ENCODE measurements around the gene ABCC8. TPM values are rescaled to one million over a fixed set of nuclear protein-coding genes. Genes with fewer than 3 reads are reported as not detected.

Gene ABCC8
- total RNA-seq, 1 experiment from 2014 or later, result 7.3 TPM

DNA sequence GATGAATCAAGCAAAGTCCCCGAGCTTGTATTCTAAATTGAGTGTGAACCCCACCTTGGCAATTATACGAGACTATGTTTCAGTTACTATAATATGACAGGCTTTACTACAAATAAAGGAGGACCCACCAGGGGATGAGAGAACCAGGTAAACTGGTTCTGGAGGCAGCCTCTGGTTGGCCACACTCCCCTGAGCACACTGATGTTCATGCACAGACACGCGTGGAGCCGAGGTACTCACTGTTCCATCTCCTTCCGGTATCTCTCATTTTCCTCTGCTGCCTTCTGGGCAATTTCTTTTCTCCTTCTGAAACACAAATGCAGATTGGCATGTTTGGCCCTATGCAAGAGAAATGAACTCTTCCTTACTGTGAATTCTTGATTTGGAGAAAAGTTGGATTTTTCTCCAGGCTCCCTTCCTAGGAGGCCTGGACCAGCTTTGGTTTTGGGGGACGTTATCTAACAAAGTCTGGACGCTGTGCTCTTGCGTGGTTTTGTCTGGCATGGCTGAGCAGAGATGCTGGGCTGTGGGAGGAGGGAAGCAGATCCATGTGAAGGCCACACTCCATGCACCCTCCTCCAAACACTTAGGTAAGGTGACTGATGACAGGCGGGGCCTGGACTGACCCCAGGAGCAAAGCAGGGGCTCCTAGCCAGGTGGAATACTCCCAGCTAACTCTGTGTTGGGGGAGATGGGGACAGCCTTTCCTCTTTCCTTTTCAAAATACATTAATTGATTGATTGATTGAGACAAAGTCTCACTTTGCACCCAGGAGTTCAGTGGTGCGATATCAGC is 44.7 kb upstream of the ABCC8 start (continued):
- TF ChIP-seq ARID4B (CRISPR knock-in tag; IDR thresholded peaks at IDR 0.05; ENCODE audit: borderline replicate concordance) (no peak), ERG (CRISPR knock-in tag; IDR thresholded peaks at IDR 0.05) (no peak), NFE2L1 (CRISPR knock-in tag; IDR thresholded peaks at IDR 0.05) (no peak), ZNF232 (CRISPR knock-in tag; IDR thresholded peaks at IDR 0.05) (no peak), NR2C2 (CRISPR knock-in tag; IDR thresholded peaks at IDR 0.05) (no peak), NR1H2 (CRISPR knock-in tag; IDR thresholded peaks at IDR 0.05) (no peak), NR3C1 (CRISPR knock-in tag; conservative IDR thresholded peaks at IDR 0.05; ENCODE audit: low read depth) (no peak), RELA (CRISPR knock-in tag; IDR thresholded peaks at IDR 0.05; ENCODE audit: borderline replicate concordance) (no peak), PRRX2 (CRISPR knock-in tag; IDR thresholded peaks at IDR 0.05) (no peak), RORB (CRISPR knock-in tag; IDR thresholded peaks at IDR 0.05) (no peak)
- TF ChIP-seq, protein P1, sequence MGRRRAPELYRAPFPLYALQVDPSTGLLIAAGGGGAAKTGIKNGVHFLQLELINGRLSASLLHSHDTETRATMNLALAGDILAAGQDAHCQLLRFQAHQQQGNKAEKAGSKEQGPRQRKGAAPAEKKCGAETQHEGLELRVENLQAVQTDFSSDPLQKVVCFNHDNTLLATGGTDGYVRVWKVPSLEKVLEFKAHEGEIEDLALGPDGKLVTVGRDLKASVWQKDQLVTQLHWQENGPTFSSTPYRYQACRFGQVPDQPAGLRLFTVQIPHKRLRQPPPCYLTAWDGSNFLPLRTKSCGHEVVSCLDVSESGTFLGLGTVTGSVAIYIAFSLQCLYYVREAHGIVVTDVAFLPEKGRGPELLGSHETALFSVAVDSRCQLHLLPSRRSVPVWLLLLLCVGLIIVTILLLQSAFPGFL (CRISPR knock-in tag; IDR thresholded peaks at IDR 0.05; ENCODE audit: borderline replicate concordance), result no peak

GRCh38 chr11:17519061-17519885 is 42.6 kb upstream of the ABCC8 start:
- H3K36me3 Mint-ChIP-seq, result peaks cover 3% of the 10 kb centered on the region
- no peaks in the 10 kb centered on the region for H3K9me3 Mint-ChIP-seq
- peak overlapping the region; percentile 30; the same call in 1 of the 2 replicates for H3K27ac Mint-ChIP-seq
- DNase-seq (ENCODE audit: low spot score) (no peak), ATAC-seq (peak; percentile 89)
- H3K27me3 Mint-ChIP-seq (ENCODE audit: low read depth), result no peaks in the 10 kb centered on the region; the same call in 1 of the 2 replicates
- ChIA-PET CTCF (interaction anchor here (0.7 to 4.7 kb wide), 16 partner anchors 9 to 504 kb away, joined by 3 to 127 read pairs (median 4); partner anchors contain the start of genes KCNJ11 and OTOG), POLR2A (interaction anchor here (0.7 kb wide), 1 partner anchor 99 kb away, joined by 3 read pairs; no protein-coding TSS in a partner anchor)
- H3K4me1 Mint-ChIP-seq, result peaks cover 30% of the 10 kb centered on the region
- H3K4me3 Mint-ChIP-seq, result no peak overlapping the region
- TF ChIP-seq ZBTB43 (CRISPR knock-in tag; IDR thresholded peaks at IDR 0.05) (no peak), TEAD1 (CRISPR knock-in tag; IDR thresholded peaks at IDR 0.05) (no peak), IRF2 (CRISPR knock-in tag; IDR thresholded peaks at IDR 0.05; ENCODE audit: borderline replicate concordance, low read depth) (no peak), ZNF232 (CRISPR knock-in tag; IDR thresholded peaks at IDR 0.05) (no peak), GTF2I (CRISPR knock-in tag; conservative IDR thresholded peaks at IDR 0.05) (no peak), FOXJ3 (CRISPR knock-in tag; IDR thresholded peaks at IDR 0.05; ENCODE audit: borderline replicate concordance) (no peak), MYBL2 (CRISPR knock-in tag; IDR thresholded peaks at IDR 0.05) (no peak), JUN (CRISPR knock-in tag; IDR thresholded peaks at IDR 0.05) (no peak), ZNF416 (CRISPR knock-in tag; IDR thresholded peaks at IDR 0.05) (no peak), NFE2L1 (CRISPR knock-in tag; IDR thresholded peaks at IDR 0.05) (no peak)
- TF ChIP-seq, protein P1 (CRISPR knock-in tag; IDR thresholded peaks at IDR 0.05; ENCODE audit: borderline replicate concordance), result no peak
- TF ChIP-seq, protein P2, sequence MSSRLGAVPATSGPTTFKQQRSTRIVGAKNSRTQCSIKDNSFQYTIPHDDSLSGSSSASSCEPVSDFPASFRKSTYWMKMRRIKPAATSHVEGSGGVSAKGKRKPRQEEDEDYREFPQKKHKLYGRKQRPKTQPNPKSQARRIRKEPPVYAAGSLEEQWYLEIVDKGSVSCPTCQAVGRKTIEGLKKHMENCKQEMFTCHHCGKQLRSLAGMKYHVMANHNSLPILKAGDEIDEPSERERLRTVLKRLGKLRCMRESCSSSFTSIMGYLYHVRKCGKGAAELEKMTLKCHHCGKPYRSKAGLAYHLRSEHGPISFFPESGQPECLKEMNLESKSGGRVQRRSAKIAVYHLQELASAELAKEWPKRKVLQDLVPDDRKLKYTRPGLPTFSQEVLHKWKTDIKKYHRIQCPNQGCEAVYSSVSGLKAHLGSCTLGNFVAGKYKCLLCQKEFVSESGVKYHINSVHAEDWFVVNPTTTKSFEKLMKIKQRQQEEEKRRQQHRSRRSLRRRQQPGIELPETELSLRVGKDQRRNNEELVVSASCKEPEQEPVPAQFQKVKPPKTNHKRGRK (CRISPR knock-in tag; IDR thresholded peaks at IDR 0.05; ENCODE audit: borderline replicate concordance), result no peak

All from WTC11 (cell line).